Caco-2 (cell line): Measurements from ENCODE around the gene TFPI. TPM values are rescaled to one million over a fixed set of nuclear protein-coding genes. Genes with fewer than 3 reads are reported as not detected.
A peak's percentile ranks its signal among the peaks of the same experiment; 100 is the strongest.
"Not testable (repeated sequence)": the region's sequence is repeated elsewhere in the genome, so short reads cannot be mapped to it uniquely, and the experiment has no call there.

Experiments used
- BruUV-seq: library from RNA; stranded (reverse); fragments of 400-500 nt; replicated peaks from 2 replicates; lab custom pipeline; 2021; lab: Mats Ljungman, UMichigan
- CTCF ChIA-PET: fragments of 300-600 bp; sonication (Branson Sonifier 250); formaldehyde crosslinking; loops from one replicate; lab custom pipeline; 2022; ENCODE audit warnings: antibody characterized with exemption; lab: Charles Lee
- POLR2A ChIA-PET: fragments of 300-600 bp; sonication (Branson Sonifier 250); formaldehyde crosslinking; loops from one replicate; lab custom pipeline; 2022; ENCODE audit warnings: antibody characterized with exemption; lab: Charles Lee
- DNase-seq, 2 experiments: peaks; one replicate each; pipeline versions ENCODE4 v3.0.0 to v3.0.0-alpha.2; 2020 to 2022
- H3K27me3 ChIP-seq: replicated peaks from 2 replicates; pipeline ENCODE4 v1.6.0; 2011; ENCODE audit warnings: low read length; ENCODE audit not compliant: control insufficient read depth, insufficient read depth
- H3K36me3 ChIP-seq: 2 replicates; pipeline ENCODE4 v1.5.1; 2011; ENCODE audit warnings: low read length; ENCODE audit not compliant: control insufficient read depth, insufficient read depth
- H3K4me1 ChIP-seq: fragments of 250-450 bp; sonication (Bioruptor Pico); 2 replicates; pipeline ENCODE4 v1.5.1; 2020; ENCODE audit warnings: mild to moderate bottlenecking
- H3K4me3 ChIP-seq: 2 replicates; pipeline ENCODE4 v1.5.1; 2011; ENCODE audit warnings: low read depth, mild to moderate bottlenecking, control low read depth, low read length
- H3K9me3 ChIP-seq: fragments of 250-450 bp; sonication (Bioruptor Pico); 2 replicates; pipeline ENCODE4 v1.5.1; 2020; ENCODE audit warnings: mild to moderate bottlenecking, moderate library complexity
- H3K27ac Mint-ChIP-seq: one replicate; pipeline ENCODE4 v1.8.0; 2022; ENCODE audit warnings: mixed read lengths; ENCODE audit not compliant: unreplicated experiment
- H3K27me3 Mint-ChIP-seq: one replicate; pipeline ENCODE4 v1.8.0; 2022; ENCODE audit warnings: mixed read lengths; ENCODE audit not compliant: insufficient read depth, unreplicated experiment
- H3K36me3 Mint-ChIP-seq: one replicate; pipeline ENCODE4 v1.8.0; 2022; ENCODE audit warnings: mild to moderate bottlenecking, mixed read lengths; ENCODE audit not compliant: insufficient read depth, unreplicated experiment
- H3K4me1 Mint-ChIP-seq: one replicate; pipeline ENCODE4 v1.8.0; 2022; ENCODE audit warnings: low read depth, mixed read lengths; ENCODE audit not compliant: unreplicated experiment
- H3K4me3 Mint-ChIP-seq: one replicate; pipeline ENCODE4 v1.8.0; 2022; ENCODE audit warnings: mild to moderate bottlenecking, moderate library complexity, mixed read lengths; ENCODE audit not compliant: unreplicated experiment
- H3K9me3 Mint-ChIP-seq: one replicate; pipeline ENCODE4 v1.8.0; 2022; ENCODE audit warnings: mixed read lengths; ENCODE audit not compliant: unreplicated experiment
- intact Hi-C: fragments of 100-400 bp; cut with micrococcal nuclease; formaldehyde crosslinking; loops from one replicate; pipeline ENCODE4 v1.10.0; 2022; ENCODE audit not compliant: unreplicated experiment
- total RNA-seq: library from RNA; stranded (reverse); gene quantifications from 2 replicates; pipeline ENCODE4 v1.2.3, GENCODE V29; 2022
- TF ChIP-seq, protein P1 (sequence below), 2 experiments: fragments of 200-600 bp in 1 of 2; IDR thresholded peaks; 1 replicate in 1 of 2; 2 replicates in 1 of 2; pipeline versions ENCODE4 v1.5.1 to v1.8.0; 2011 to 2022; ENCODE audit warnings: antibody characterized with exemption in 1 of 2, control low read depth in 1 of 2, inconsistent platforms in 1 of 2, low read depth in 1 of 2, low read length in 1 of 2, mild to moderate bottlenecking in 1 of 2, moderate library complexity in 1 of 2; ENCODE audit not compliant: insufficient read depth in 1 of 2, severe bottlenecking in 1 of 2, unreplicated experiment in 1 of 2

The TFPI gene
- total RNA-seq, 1 experiment from 2014 or later = 31.0 TPM

DNA sequence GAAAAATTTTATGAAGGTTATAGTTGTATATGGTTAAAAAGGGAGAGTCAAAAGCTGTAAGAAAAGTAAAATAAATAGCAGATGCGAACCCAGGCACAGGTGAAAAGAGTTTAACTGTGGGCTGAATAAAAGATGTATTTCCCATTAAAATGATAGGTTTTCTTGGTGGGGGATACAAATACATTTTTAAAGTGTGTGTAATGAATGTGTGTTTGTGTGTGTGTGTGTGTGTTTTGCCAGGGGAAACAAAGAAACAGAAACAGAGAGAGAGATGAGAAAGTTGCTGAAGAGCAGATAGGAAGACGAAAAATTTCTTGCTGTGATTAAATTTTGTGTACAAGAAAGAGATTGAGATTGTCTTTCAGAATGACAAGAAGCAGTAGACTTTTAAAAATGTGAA is 12.1 kb downstream of the TFPI start:
- no peaks in the 10 kb centered on the region for H3K36me3 Mint-ChIP-seq
- peaks cover 25% of the 10 kb centered on the region for H3K4me1 Mint-ChIP-seq
- no peaks in the 10 kb centered on the region for H3K27me3 Mint-ChIP-seq
- Histone ChIP-seq H3K36me3 (no peaks in the 10 kb centered on the region), H3K4me1 (peaks cover 27% of the 10 kb centered on the region), H3K9me3 (no peaks in the 10 kb centered on the region), H3K27me3 (no peaks in the 10 kb centered on the region), H3K4me3 (no peak overlapping the region)
- intact Hi-C loops = no loop called here
- no TSS peak for BruUV-seq
- TF ChIP-seq, protein P1, sequence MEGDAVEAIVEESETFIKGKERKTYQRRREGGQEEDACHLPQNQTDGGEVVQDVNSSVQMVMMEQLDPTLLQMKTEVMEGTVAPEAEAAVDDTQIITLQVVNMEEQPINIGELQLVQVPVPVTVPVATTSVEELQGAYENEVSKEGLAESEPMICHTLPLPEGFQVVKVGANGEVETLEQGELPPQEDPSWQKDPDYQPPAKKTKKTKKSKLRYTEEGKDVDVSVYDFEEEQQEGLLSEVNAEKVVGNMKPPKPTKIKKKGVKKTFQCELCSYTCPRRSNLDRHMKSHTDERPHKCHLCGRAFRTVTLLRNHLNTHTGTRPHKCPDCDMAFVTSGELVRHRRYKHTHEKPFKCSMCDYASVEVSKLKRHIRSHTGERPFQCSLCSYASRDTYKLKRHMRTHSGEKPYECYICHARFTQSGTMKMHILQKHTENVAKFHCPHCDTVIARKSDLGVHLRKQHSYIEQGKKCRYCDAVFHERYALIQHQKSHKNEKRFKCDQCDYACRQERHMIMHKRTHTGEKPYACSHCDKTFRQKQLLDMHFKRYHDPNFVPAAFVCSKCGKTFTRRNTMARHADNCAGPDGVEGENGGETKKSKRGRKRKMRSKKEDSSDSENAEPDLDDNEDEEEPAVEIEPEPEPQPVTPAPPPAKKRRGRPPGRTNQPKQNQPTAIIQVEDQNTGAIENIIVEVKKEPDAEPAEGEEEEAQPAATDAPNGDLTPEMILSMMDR (IDR thresholded peaks at IDR 0.05; ENCODE audit: insufficient read depth in 1 of 2, low read depth in 1 of 2, low read length in 1 of 2, severe bottlenecking in 1 of 2, unreplicated experiment in 1 of 2) = no peak
- CTCF ChIA-PET = no interaction called here
- POLR2A ChIA-PET = no interaction called here
- peak overlapping the region; percentile 56 for H3K4me3 Mint-ChIP-seq
- peak overlapping the region; percentile 30 for H3K27ac Mint-ChIP-seq
- no peak for DNase-seq
- no peaks in the 10 kb centered on the region for H3K9me3 Mint-ChIP-seq

DNA sequence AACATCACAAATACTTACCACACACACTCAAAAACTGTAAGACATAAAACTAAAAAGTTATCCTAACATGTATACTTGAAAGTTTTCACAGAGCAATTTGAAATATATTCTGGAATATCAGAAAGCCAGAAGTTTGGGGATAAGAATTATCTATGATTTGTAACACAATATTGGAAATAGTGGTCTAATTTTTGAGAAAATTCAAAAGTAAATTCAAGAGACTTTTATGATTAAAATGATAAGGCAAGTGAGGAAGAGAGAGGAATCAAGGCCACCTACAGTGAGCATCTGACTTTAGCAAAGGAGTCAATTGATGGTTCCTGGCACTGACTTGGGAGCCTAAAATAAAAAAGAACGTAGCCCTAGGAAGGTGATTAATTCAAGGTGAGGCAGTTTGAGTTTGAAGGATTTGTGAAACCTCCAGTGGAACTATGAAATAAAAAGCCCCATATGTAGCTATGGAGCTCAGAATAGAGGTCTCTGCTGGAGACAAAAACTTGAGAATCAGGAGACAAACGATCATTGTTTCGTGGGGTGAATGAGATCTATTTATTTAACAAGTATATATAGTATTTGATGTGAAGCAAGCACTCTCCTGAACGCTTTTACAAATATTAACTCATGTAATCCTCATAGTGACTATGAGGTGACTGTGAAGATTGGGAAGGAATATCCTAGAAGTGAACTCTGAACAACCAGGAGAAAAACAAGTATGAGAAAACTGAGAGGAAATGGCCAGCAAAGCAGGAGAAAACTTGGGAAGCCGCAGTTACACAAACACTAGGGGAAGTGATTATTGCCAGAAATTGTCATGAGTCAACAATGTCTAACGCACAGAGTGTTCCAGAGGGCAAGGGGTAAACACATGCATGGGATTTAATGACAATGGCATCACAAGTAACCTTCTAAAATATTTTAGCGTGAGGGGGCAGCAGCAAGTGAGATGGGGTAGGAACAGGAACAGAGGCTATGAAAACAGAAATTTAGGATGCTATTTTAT is 12.8 kb downstream of the TFPI start:
- POLR2A ChIA-PET = no interaction called here
- no peaks in the 10 kb centered on the region for H3K36me3 ChIP-seq
- TF ChIP-seq, protein P1 (IDR thresholded peaks at IDR 0.05; ENCODE audit: insufficient read depth in 1 of 2, low read depth in 1 of 2, low read length in 1 of 2, severe bottlenecking in 1 of 2, unreplicated experiment in 1 of 2) = no peak
- no TSS peak for BruUV-seq
- CTCF ChIA-PET = no interaction called here
- H3K27me3 ChIP-seq = no peaks in the 10 kb centered on the region
- Mint-ChIP-seq H3K4me3 (peak overlapping the region; percentile 56), H3K27me3 (no peaks in the 10 kb centered on the region), H3K9me3 (no peaks in the 10 kb centered on the region), H3K27ac (peak overlapping the region; percentile 30), H3K36me3 (no peaks in the 10 kb centered on the region), H3K4me1 (peaks cover 25% of the 10 kb centered on the region)
- peaks cover 22% of the 10 kb centered on the region for H3K4me1 ChIP-seq
- no peaks in the 10 kb centered on the region for H3K9me3 ChIP-seq
- no peak overlapping the region; the same call in 1 of the 2 replicates for H3K4me3 ChIP-seq
- DNase-seq = no peak
- intact Hi-C loops = loop anchor here (1.0 kb wide), 1 partner anchor 36 kb away; no protein-coding TSS in a partner anchor

DNA sequence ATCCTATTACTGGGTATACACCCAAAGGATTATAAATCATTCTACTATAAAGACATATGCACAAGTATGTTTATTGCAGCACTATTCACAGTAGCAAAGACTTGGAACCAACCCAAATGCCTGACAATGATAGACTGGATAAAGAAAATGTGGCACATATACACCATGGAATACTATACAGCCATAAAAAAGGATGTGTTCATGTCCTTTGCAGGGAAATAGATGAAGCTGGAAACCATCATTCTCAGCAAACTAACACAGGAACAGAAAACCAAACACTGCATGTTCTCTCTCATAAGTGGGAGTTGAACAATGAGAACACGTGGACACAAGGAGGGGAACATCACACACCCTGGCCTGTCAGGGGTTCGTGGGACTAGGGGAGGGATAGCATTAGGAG is 16.0 kb downstream of the TFPI start:
- H3K4me3 Mint-ChIP-seq, DNase-seq, H3K36me3 Mint-ChIP-seq, CTCF ChIA-PET, H3K27me3 ChIP-seq, H3K4me3 ChIP-seq, BruUV-seq, H3K27ac Mint-ChIP-seq, POLR2A ChIA-PET, intact Hi-C loops, H3K27me3 Mint-ChIP-seq, H3K9me3 ChIP-seq, H3K36me3 ChIP-seq: not testable (repeated sequence)
- peaks cover 14% of the 10 kb centered on the region for H3K4me1 ChIP-seq
- peaks cover 25% of the 10 kb centered on the region for H3K4me1 Mint-ChIP-seq
- H3K9me3 Mint-ChIP-seq = peaks cover 17% of the 10 kb centered on the region

DNA sequence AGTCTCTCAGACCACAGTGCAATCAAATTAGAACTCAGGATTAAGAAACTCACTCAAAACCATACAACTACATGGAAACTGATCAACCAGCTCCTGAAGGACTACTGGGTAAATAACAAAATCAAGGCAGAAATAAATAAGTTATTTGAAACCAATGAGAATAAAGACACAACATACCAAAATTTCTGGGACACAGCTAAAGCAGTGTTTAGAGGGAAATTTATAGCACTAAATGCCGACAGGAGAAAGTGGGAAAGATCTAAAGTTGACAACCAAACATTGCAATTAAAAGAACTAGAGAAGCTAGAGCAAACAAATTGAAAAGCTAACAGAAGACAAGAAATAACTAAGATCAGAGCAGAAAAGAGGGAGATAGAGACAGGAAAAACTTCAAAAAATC is 18.9 kb downstream of the TFPI start:
- H3K27me3 ChIP-seq, H3K4me1 ChIP-seq, H3K27me3 Mint-ChIP-seq, H3K9me3 ChIP-seq, BruUV-seq, H3K36me3 ChIP-seq, H3K27ac Mint-ChIP-seq, H3K4me3 ChIP-seq, H3K4me3 Mint-ChIP-seq, H3K36me3 Mint-ChIP-seq, intact Hi-C loops, DNase-seq, CTCF ChIA-PET, POLR2A ChIA-PET: not testable (repeated sequence)
- Mint-ChIP-seq H3K4me1 (peaks cover 10% of the 10 kb centered on the region), H3K9me3 (peaks cover 17% of the 10 kb centered on the region)
